Fibroblast of lung (primary cell): ENCODE data around the gene SORCS2. TPM values are rescaled to one million over a fixed set of nuclear protein-coding genes. Genes with fewer than 3 reads are reported as not detected.

ENCODE experiments used
- DNase-seq, 2 donors: peaks; one replicate each; pipeline versions ENCODE4 v3.0.0 to v3.0.0-alpha.2; 2010; ENCODE audit warnings: low read depth in 2 of 2
- H2AFZ ChIP-seq: 2 replicates; pipeline ENCODE4 v1.5.1; 2012; ENCODE audit warnings: low read length, control low read depth, inconsistent platforms
- H3K27ac ChIP-seq: 2 replicates; pipeline ENCODE4 v1.5.1; 2011; ENCODE audit warnings: low read length, control low read depth; ENCODE audit not compliant: insufficient read depth
- H3K27me3 ChIP-seq: 2 replicates; pipeline ENCODE4 v1.5.1; 2011; ENCODE audit warnings: mild to moderate bottlenecking, low read length; ENCODE audit not compliant: control insufficient read depth, insufficient read depth
- H3K36me3 ChIP-seq: 2 replicates; pipeline ENCODE4 v1.5.1; 2011; ENCODE audit warnings: low read length; ENCODE audit not compliant: control insufficient read depth, insufficient read depth
- H3K4me1 ChIP-seq: 2 replicates; pipeline ENCODE4 v1.5.1; 2011; ENCODE audit warnings: low read length; ENCODE audit not compliant: control insufficient read depth, insufficient read depth; ENCODE audit errors: extremely low read depth
- H3K4me2 ChIP-seq: 2 replicates; pipeline ENCODE4 v1.5.1; 2011; ENCODE audit warnings: low read length, control low read depth; ENCODE audit not compliant: insufficient read depth; ENCODE audit errors: extremely low read depth
- H3K4me3 ChIP-seq, 4 experiments: fragments of 200-600 bp in 1 of 4; sonication (generic) in 1 of 4; replicated peaks in 1 of 4; 2 replicates each; pipeline ENCODE4 v1.5.1; 2011 to 2016; ENCODE audit warnings: low read length in 4 of 4, low read depth in 3 of 4, mild to moderate bottlenecking in 3 of 4, control low read depth in 2 of 4, inconsistent platforms in 1 of 4, mixed read lengths in 1 of 4; ENCODE audit not compliant: insufficient read depth in 1 of 4; ENCODE audit errors: control extremely low read depth in 1 of 4
- H3K79me2 ChIP-seq: 2 replicates; pipeline ENCODE4 v1.5.1; 2012; ENCODE audit warnings: mild to moderate bottlenecking, low read length, inconsistent platforms; ENCODE audit not compliant: control insufficient read depth, insufficient read depth
- H3K9ac ChIP-seq: 2 replicates; pipeline ENCODE4 v1.5.1; 2011; ENCODE audit warnings: mild to moderate bottlenecking, low read length, control low read depth; ENCODE audit not compliant: insufficient read depth
- H3K9me3 ChIP-seq: 2 replicates; pipeline ENCODE4 v1.5.1; 2012; ENCODE audit warnings: low read depth, low read length; ENCODE audit not compliant: control insufficient read depth, insufficient read depth
- H4K20me1 ChIP-seq: 2 replicates; pipeline ENCODE4 v1.5.1; 2011; ENCODE audit warnings: low read length; ENCODE audit not compliant: control insufficient read depth, insufficient read depth; ENCODE audit errors: extremely low read depth
- EZH2 ChIP-seq: IDR thresholded peaks from 2 replicates; pipeline ENCODE4 v1.5.1; 2012; ENCODE audit warnings: low read length, control low read depth, mild to moderate bottlenecking; ENCODE audit errors: missing control alignments
- polyA plus RNA-seq, 2 donors: library from polyadenylated mRNA; depleted of rRNA in 1 of 2; stranded (reverse) in 1 of 2; unstranded in 1 of 2; fragments of >200 nt; gene quantifications; 2 replicates each; pipeline ENCODE4 v1.2.1, GENCODE V29; 2011 to 2012; ENCODE audit warnings: missing spikeins in 1 of 2
- total RNA-seq: library from RNA; depleted of rRNA; stranded (reverse); fragments of >200 nt; gene quantifications from 2 replicates; pipeline ENCODE4 v1.2.1, GENCODE V29; 2014
- TF ChIP-seq, protein P1 (sequence below), 2 donors: IDR thresholded peaks in 1 of 2; conservative IDR thresholded peaks in 1 of 2; 1 replicate in 1 of 2; 2 replicates in 1 of 2; pipeline ENCODE4 v1.5.1; 2011 to 2012; ENCODE audit warnings: low read length in 2 of 2, control low read depth in 1 of 2, inconsistent platforms in 1 of 2, low read depth in 1 of 2, mild to moderate bottlenecking in 1 of 2

Gene SORCS2
- total and polyA plus RNA-seq, 2 donors (not counting 1 experiment from before 2014, with no cell fraction given) = 0.17 to 0.41 TPM

DNA sequence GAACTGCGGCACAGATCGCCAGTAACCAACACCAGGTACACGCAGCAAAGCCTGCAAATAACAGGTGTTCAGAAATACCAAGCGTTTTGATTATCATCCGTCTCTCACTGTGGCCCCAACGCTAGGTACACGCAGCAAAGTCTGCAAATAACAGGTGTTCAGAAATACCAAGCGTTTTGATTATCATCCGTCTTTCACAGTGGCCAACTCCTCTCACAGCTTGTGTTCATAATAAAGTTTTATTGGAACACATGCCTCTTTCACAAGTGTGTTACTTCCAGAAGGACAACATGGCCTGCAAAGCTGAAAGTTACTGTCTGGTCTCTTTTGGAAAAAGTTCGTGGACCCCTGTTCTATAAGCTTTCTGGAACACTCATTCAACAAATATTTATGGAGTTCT is 594.2 kb downstream of the SORCS2 start:
- Histone ChIP-seq H3K4me1 (peaks cover 9% of the 10 kb centered on the region), H3K4me3 (no peak overlapping the region), H4K20me1 (no peaks in the 10 kb centered on the region), H3K9ac (no peak overlapping the region), H3K27ac (no peak overlapping the region), H3K27me3 (no peaks in the 10 kb centered on the region), H2AFZ (no peak overlapping the region), H3K4me2 (no peak overlapping the region), H3K9me3 (no peaks in the 10 kb centered on the region), H3K79me2 (no peaks in the 10 kb centered on the region), H3K36me3 (peaks cover 7% of the 10 kb centered on the region)
- no peak for DNase-seq
- TF ChIP-seq, protein P1, sequence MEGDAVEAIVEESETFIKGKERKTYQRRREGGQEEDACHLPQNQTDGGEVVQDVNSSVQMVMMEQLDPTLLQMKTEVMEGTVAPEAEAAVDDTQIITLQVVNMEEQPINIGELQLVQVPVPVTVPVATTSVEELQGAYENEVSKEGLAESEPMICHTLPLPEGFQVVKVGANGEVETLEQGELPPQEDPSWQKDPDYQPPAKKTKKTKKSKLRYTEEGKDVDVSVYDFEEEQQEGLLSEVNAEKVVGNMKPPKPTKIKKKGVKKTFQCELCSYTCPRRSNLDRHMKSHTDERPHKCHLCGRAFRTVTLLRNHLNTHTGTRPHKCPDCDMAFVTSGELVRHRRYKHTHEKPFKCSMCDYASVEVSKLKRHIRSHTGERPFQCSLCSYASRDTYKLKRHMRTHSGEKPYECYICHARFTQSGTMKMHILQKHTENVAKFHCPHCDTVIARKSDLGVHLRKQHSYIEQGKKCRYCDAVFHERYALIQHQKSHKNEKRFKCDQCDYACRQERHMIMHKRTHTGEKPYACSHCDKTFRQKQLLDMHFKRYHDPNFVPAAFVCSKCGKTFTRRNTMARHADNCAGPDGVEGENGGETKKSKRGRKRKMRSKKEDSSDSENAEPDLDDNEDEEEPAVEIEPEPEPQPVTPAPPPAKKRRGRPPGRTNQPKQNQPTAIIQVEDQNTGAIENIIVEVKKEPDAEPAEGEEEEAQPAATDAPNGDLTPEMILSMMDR (conservative IDR thresholded peaks at IDR 0.05 in 1 of 2, IDR thresholded peaks at IDR 0.05 in 1 of 2; ENCODE audit: low read depth in 1 of 2, low read length in 2 of 2) = no peak
- TF ChIP-seq EZH2 = no peak

DNA sequence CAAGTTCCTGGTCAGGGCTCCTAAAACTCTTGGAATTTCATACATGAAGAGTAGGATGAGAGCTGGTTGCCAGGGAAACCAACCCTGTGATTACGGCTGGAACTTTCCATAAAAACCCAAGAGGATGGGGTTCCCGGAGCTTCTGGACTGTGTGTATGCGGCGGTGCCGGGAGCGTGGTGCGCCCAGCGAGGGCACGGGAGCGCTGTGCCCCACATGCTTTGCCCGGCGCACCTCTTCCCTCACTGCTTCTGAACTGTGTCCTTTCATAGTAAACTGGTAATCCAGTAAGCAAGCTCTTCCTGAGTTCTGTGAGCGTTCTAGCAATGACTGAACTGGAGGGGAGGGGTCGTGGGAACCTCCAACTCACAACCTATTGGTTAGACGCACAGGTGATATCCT is 594.7 kb downstream of the SORCS2 start:
- H3K4me2 ChIP-seq = no peak overlapping the region
- TF ChIP-seq, protein P1 (conservative IDR thresholded peaks at IDR 0.05 in 1 of 2, IDR thresholded peaks at IDR 0.05 in 1 of 2; ENCODE audit: low read depth in 1 of 2, low read length in 2 of 2) = no peak
- no peak for TF ChIP-seq EZH2
- no peaks in the 10 kb centered on the region for H3K9me3 ChIP-seq
- H4K20me1 ChIP-seq = no peaks in the 10 kb centered on the region
- peaks cover 10% of the 10 kb centered on the region for H3K36me3 ChIP-seq
- H3K4me3 ChIP-seq = no peak overlapping the region
- no peak for DNase-seq
- no peak overlapping the region for H3K27ac ChIP-seq
- no peaks in the 10 kb centered on the region for H3K27me3 ChIP-seq
- H3K4me1 ChIP-seq = peaks cover 3% of the 10 kb centered on the region
- no peak overlapping the region for H2AFZ ChIP-seq
- H3K9ac ChIP-seq = no peak overlapping the region
- no peaks in the 10 kb centered on the region for H3K79me2 ChIP-seq

DNA sequence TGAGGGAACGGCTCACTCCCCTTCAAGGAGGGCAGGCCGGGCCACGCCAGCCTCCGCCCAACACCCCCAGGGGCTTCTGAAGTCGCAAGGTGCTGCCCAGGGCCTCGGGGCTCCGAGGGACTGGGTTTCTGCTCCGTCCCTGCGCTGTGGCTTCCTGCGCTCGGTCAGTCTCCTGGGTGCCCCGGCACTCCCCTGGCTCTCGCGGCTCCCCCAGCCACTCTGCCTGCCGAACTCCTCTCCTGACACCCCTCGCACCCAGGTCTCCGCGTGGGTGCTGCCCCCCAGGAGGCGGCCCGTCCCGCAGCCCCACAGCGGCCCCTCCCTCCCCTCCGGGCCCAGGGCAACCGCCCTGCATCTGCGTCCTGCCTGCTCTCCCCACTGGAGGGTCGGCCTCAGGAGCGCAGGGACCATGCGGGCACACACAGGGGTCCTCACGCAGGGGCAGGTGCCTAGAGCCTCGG is 595.4 kb downstream of the SORCS2 start:
- H3K27me3 ChIP-seq = no peaks in the 10 kb centered on the region
- H3K4me2 ChIP-seq = no peak overlapping the region
- no peak for DNase-seq
- no peak overlapping the region for H3K27ac ChIP-seq
- no peak overlapping the region for H3K4me3 ChIP-seq
- H3K9ac ChIP-seq = no peak overlapping the region
- H3K79me2 ChIP-seq = no peaks in the 10 kb centered on the region
- TF ChIP-seq EZH2 = no peak
- no peaks in the 10 kb centered on the region for H3K4me1 ChIP-seq
- no peaks in the 10 kb centered on the region for H3K9me3 ChIP-seq
- H4K20me1 ChIP-seq = no peaks in the 10 kb centered on the region
- no peak overlapping the region for H2AFZ ChIP-seq
- peaks cover 11% of the 10 kb centered on the region for H3K36me3 ChIP-seq
